ENCODE data around the gene SLC9A8. TPM values are rescaled to one million over a fixed set of nuclear protein-coding genes. Genes with fewer than 3 reads are reported as not detected.

Gene SLC9A8
- total and polyA plus RNA-seq, 2 donors (not counting 3 experiments of a cell fraction or from before 2014, with no cell fraction given): 5.1 to 14.4 TPM

GRCh38 chr20:49874696-49875095 lies 62.1 kb downstream of the SLC9A8 start:
- Histone ChIP-seq H3K36me3 (ENCODE audit: control insufficient read depth in 2 of 2, extremely low read depth in 1 of 2, insufficient read depth in 2 of 2, low read length in 2 of 2) (peaks cover 0 to 4% of the 10 kb centered on the region in 2 experiments), H3K27ac (ENCODE audit: insufficient read depth, low read depth, low read length) (no peak overlapping the region), H3K9me1 (replicated peaks; ENCODE audit: control insufficient read depth, extremely low read depth, insufficient read depth, low read length) (no peaks in the 10 kb centered on the region), H4K20me1 (replicated peaks; ENCODE audit: control insufficient read depth, extremely low read depth, insufficient read depth, low read length) (no peaks in the 10 kb centered on the region), H3K4me1 (ENCODE audit: control insufficient read depth, extremely low read depth, insufficient read depth, low read length) (no peaks in the 10 kb centered on the region), H3K4me2 (ENCODE audit: insufficient read depth, low read length) (no peak overlapping the region), H3K4me3 (replicated peaks in 1 of 3; ENCODE audit: insufficient read depth in 1 of 3, low read depth in 1 of 3, low read length in 3 of 3) (no peak overlapping the region), H3K9me3 (replicated peaks; ENCODE audit: control insufficient read depth, insufficient read depth, low read length) (no peaks in the 10 kb centered on the region), H3K9ac (replicated peaks; ENCODE audit: extremely low read depth, insufficient read depth, low read length) (no peak overlapping the region), H3K79me2 (ENCODE audit: control insufficient read depth, insufficient read depth, low read length) (no peaks in the 10 kb centered on the region), H2AFZ (ENCODE audit: low read depth, low read length) (no peak overlapping the region), H3K27me3 (ENCODE audit: control insufficient read depth in 2 of 2, insufficient read depth in 2 of 2, low read length in 2 of 2) (no peaks in the 10 kb centered on the region)
- ChIA-PET CTCF (no interaction called here), POLR2A (no interaction called here)
- dilution Hi-C loops (cut with MboI; ENCODE audit: extremely low pct_ligation_motif_present, low sequenced_read_pairs): no loop called here
- TF ChIP-seq FOS (IDR thresholded peaks at IDR 0.05; ENCODE audit: borderline replicate concordance, insufficient read depth, low read length): no peak
- no peak for TF ChIP-seq POLR2AphosphoS5 (IDR thresholded peaks at IDR 0.05; ENCODE audit: insufficient read depth, low read depth, low read length)
- TF ChIP-seq, protein P1, sequence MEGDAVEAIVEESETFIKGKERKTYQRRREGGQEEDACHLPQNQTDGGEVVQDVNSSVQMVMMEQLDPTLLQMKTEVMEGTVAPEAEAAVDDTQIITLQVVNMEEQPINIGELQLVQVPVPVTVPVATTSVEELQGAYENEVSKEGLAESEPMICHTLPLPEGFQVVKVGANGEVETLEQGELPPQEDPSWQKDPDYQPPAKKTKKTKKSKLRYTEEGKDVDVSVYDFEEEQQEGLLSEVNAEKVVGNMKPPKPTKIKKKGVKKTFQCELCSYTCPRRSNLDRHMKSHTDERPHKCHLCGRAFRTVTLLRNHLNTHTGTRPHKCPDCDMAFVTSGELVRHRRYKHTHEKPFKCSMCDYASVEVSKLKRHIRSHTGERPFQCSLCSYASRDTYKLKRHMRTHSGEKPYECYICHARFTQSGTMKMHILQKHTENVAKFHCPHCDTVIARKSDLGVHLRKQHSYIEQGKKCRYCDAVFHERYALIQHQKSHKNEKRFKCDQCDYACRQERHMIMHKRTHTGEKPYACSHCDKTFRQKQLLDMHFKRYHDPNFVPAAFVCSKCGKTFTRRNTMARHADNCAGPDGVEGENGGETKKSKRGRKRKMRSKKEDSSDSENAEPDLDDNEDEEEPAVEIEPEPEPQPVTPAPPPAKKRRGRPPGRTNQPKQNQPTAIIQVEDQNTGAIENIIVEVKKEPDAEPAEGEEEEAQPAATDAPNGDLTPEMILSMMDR (IDR thresholded peaks at IDR 0.05; ENCODE audit: extremely low read depth in 1 of 2, insufficient read depth in 1 of 2, low read depth in 1 of 2, low read length in 2 of 2): no peak
- no peak for TF ChIP-seq MAX (IDR thresholded peaks at IDR 0.05; ENCODE audit: insufficient read depth, insufficient read length)
- no peak for TF ChIP-seq EZH2 (IDR thresholded peaks at IDR 0.05; ENCODE audit: borderline replicate concordance, low read depth, low read length, severe bottlenecking)
- no peak for TF ChIP-seq JUN (IDR thresholded peaks at IDR 0.05; ENCODE audit: borderline replicate concordance, insufficient read depth, insufficient read length, low read depth)
- no peak for TF ChIP-seq MYC (IDR thresholded peaks at IDR 0.05; ENCODE audit: low read depth, low read length)
- no peak for TF ChIP-seq POLR2A (IDR thresholded peaks at IDR 0.05; ENCODE audit: low read depth, low read length)
- TF ChIP-seq GATA2 (IDR thresholded peaks at IDR 0.05; ENCODE audit: insufficient read depth, insufficient read length, low read depth, low read length): no peak
- no peak for FAIRE-seq
- DNase-seq (ENCODE audit: low read depth, low spot score): no peak
- no TSS peak for BruUV-seq (replicated peaks)
- intact Hi-C loops (cut with micrococcal nuclease): no loop called here

All from endothelial cell of umbilical vein (primary cell).